ENCODE results near the gene BOD1L2.

Gene BOD1L2

DNA sequence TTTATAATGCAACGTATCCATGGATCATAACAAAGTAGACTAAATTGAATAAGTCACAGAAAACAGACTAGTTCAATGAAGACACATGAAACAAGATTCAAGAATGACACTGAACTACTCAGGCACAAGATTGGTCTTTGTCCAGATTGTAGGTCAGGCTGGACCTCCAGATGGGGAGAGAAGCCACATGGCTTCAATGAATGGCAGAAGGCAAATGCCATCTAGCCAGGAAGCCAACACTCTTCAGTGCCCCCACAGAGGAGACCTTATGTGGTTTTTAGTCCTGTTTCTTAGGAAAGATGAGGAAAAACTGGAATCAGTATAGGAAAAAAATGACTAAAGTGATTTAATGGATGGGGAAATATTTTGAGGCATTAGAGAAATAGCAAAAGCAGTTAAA, 43.1 kb downstream of the BOD1L2 start:
- Histone ChIP-seq H3K4me3 (ENCODE audit: low read depth, low read length) (no peak overlapping the region), H3K36me3 (no peaks in the 10 kb centered on the region), H3K9me3 (no peaks in the 10 kb centered on the region), H3K27me3 (no peaks in the 10 kb centered on the region), H3K4me1 (peaks cover 13% of the 10 kb centered on the region; the same call in 1 of the 2 replicates)
- DNase-seq, result no peak
- no peak for TF ChIP-seq CTCF (IDR thresholded peaks at IDR 0.05; ENCODE audit: low read depth, low read length)

DNA sequence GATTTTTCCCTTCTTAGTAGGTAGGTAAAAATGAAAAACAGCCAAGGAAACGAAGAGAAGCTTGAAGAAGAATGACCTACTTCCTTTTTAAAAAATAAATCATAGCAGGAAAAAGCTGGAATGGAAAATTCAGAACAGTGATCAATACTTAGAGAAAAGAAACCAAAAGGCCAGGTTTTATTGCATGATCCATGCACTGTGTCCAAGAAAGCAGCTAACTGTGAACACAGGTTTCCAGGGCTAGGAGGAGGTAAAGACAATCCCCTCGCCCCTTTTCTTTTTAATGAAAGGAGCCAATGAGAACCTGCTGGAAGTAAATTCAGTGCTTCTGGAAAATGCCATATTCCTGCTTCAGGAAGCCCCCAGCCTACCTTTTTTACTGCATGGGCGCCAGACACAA, 47.2 kb downstream of the BOD1L2 start:
- no peaks in the 10 kb centered on the region for H3K9me3 ChIP-seq
- no peak overlapping the region for H3K4me3 ChIP-seq (ENCODE audit: low read depth, low read length)
- no peak for DNase-seq
- no peak for TF ChIP-seq CTCF (IDR thresholded peaks at IDR 0.05; ENCODE audit: low read depth, low read length)
- H3K27me3 ChIP-seq, result no peaks in the 10 kb centered on the region
- no peaks in the 10 kb centered on the region for H3K36me3 ChIP-seq
- peaks cover 5% of the 10 kb centered on the region; the same call in 1 of the 2 replicates for H3K4me1 ChIP-seq

- H3K4me3 ChIP-seq (ENCODE audit: low read depth, low read length), result no peak overlapping the region
- no peaks in the 10 kb centered on the region for H3K9me3 ChIP-seq
- H3K36me3 ChIP-seq, result no peaks in the 10 kb centered on the region
- no peaks in the 10 kb centered on the region for H3K27me3 ChIP-seq
- H3K4me1 ChIP-seq, result no peaks in the 10 kb centered on the region; the same call in 1 of the 2 replicates
- no peak for DNase-seq
- no peak for TF ChIP-seq CTCF (IDR thresholded peaks at IDR 0.05; ENCODE audit: low read depth, low read length)
Measured at GRCh38 chr18:57194622-57195021, 47.7 kb downstream of the BOD1L2 start.

DNA sequence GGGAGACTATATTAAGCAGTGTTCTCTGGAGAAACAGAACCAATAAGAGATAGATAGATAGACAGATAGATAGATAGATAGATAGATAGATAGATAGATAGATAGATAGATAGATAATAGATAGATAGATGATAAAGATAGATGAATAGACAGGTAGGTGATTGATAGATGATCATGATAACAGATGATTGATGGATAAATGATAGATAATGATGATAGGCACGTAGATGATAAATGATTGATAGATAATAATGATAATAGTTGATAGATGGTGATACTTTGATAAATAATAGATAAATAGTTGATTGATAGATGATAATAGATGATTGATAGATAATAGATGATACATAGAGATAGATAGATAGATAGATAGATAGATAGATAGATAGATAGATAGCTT, 48.5 kb downstream of the BOD1L2 start:
- no peaks in the 10 kb centered on the region for H3K27me3 ChIP-seq
- no peak overlapping the region for H3K4me3 ChIP-seq (ENCODE audit: low read depth, low read length)
- no peaks in the 10 kb centered on the region for H3K4me1 ChIP-seq
- no peak for DNase-seq
- TF ChIP-seq CTCF (IDR thresholded peaks at IDR 0.05; ENCODE audit: low read depth, low read length), result no peak
- no peaks in the 10 kb centered on the region for H3K36me3 ChIP-seq
- no peaks in the 10 kb centered on the region for H3K9me3 ChIP-seq

DNA sequence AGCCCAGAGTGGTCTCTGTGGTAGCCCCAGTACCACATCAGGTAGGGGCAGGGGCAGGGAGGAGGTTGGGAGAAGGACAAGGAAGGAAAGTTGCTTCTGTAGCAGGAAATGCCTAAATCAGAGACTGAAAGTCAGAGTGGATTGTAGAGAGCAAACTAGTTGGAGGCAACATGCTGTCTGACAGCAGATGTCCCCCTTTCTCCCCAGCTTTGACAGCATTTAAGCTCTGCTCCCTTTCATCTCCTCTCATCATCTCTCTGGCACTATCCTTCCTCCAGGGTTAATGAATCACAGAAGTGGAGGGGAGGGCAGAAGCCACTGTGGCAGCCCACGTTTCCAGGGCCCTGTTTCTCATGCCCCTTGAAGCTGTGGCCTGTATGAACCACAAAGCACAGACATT, 50.4 kb downstream of the BOD1L2 start:
- DNase-seq, result no peak
- no peak overlapping the region for H3K4me3 ChIP-seq (ENCODE audit: low read depth, low read length)
- no peaks in the 10 kb centered on the region for H3K27me3 ChIP-seq
- TF ChIP-seq CTCF (IDR thresholded peaks at IDR 0.05; ENCODE audit: low read depth, low read length), result no peak
- H3K4me1 ChIP-seq, result no peaks in the 10 kb centered on the region
- no peaks in the 10 kb centered on the region for H3K9me3 ChIP-seq
- no peaks in the 10 kb centered on the region for H3K36me3 ChIP-seq

GRCh38 chr18:57198073-57198472, 51.2 kb downstream of the BOD1L2 start:
- no peak for DNase-seq
- no peak for TF ChIP-seq CTCF (IDR thresholded peaks at IDR 0.05; ENCODE audit: low read depth, low read length)
- H3K4me3 ChIP-seq (ENCODE audit: low read depth, low read length), result no peak overlapping the region
- no peaks in the 10 kb centered on the region for H3K9me3 ChIP-seq
- no peaks in the 10 kb centered on the region for H3K4me1 ChIP-seq
- no peaks in the 10 kb centered on the region for H3K36me3 ChIP-seq
- H3K27me3 ChIP-seq, result no peaks in the 10 kb centered on the region
